Fibroblast of lung (primary cell): ENCODE results near the gene ANXA6. TPM values are rescaled to one million over a fixed set of nuclear protein-coding genes. Genes with fewer than 3 reads are reported as not detected.

Experiments
- DNase-seq, 2 donors: peaks; one replicate each; pipeline versions ENCODE4 v3.0.0 to v3.0.0-alpha.2; 2010; ENCODE audit warnings: low read depth in 2 of 2
- H2AFZ ChIP-seq: 2 replicates; pipeline ENCODE4 v1.5.1; 2012; ENCODE audit warnings: low read length, control low read depth, inconsistent platforms
- H3K27ac ChIP-seq: 2 replicates; pipeline ENCODE4 v1.5.1; 2011; ENCODE audit warnings: low read length, control low read depth; ENCODE audit not compliant: insufficient read depth
- H3K27me3 ChIP-seq: 2 replicates; pipeline ENCODE4 v1.5.1; 2011; ENCODE audit warnings: mild to moderate bottlenecking, low read length; ENCODE audit not compliant: control insufficient read depth, insufficient read depth
- H3K36me3 ChIP-seq: 2 replicates; pipeline ENCODE4 v1.5.1; 2011; ENCODE audit warnings: low read length; ENCODE audit not compliant: control insufficient read depth, insufficient read depth
- H3K4me1 ChIP-seq: 2 replicates; pipeline ENCODE4 v1.5.1; 2011; ENCODE audit warnings: low read length; ENCODE audit not compliant: control insufficient read depth, insufficient read depth; ENCODE audit errors: extremely low read depth
- H3K4me2 ChIP-seq: 2 replicates; pipeline ENCODE4 v1.5.1; 2011; ENCODE audit warnings: low read length, control low read depth; ENCODE audit not compliant: insufficient read depth; ENCODE audit errors: extremely low read depth
- H3K4me3 ChIP-seq, 4 experiments: fragments of 200-600 bp in 1 of 4; sonication (generic) in 1 of 4; replicated peaks in 1 of 4; 2 replicates each; pipeline ENCODE4 v1.5.1; 2011 to 2016; ENCODE audit warnings: low read length in 4 of 4, low read depth in 3 of 4, mild to moderate bottlenecking in 3 of 4, control low read depth in 2 of 4, inconsistent platforms in 1 of 4, mixed read lengths in 1 of 4; ENCODE audit not compliant: insufficient read depth in 1 of 4; ENCODE audit errors: control extremely low read depth in 1 of 4
- H3K79me2 ChIP-seq: 2 replicates; pipeline ENCODE4 v1.5.1; 2012; ENCODE audit warnings: mild to moderate bottlenecking, low read length, inconsistent platforms; ENCODE audit not compliant: control insufficient read depth, insufficient read depth
- H3K9ac ChIP-seq: 2 replicates; pipeline ENCODE4 v1.5.1; 2011; ENCODE audit warnings: mild to moderate bottlenecking, low read length, control low read depth; ENCODE audit not compliant: insufficient read depth
- H3K9me3 ChIP-seq: 2 replicates; pipeline ENCODE4 v1.5.1; 2012; ENCODE audit warnings: low read depth, low read length; ENCODE audit not compliant: control insufficient read depth, insufficient read depth
- H4K20me1 ChIP-seq: 2 replicates; pipeline ENCODE4 v1.5.1; 2011; ENCODE audit warnings: low read length; ENCODE audit not compliant: control insufficient read depth, insufficient read depth; ENCODE audit errors: extremely low read depth
- EZH2 ChIP-seq: IDR thresholded peaks from 2 replicates; pipeline ENCODE4 v1.5.1; 2012; ENCODE audit warnings: low read length, control low read depth, mild to moderate bottlenecking; ENCODE audit errors: missing control alignments
- polyA plus RNA-seq, 2 donors: library from polyadenylated mRNA; depleted of rRNA in 1 of 2; stranded (reverse) in 1 of 2; unstranded in 1 of 2; fragments of >200 nt; gene quantifications; 2 replicates each; pipeline ENCODE4 v1.2.1, GENCODE V29; 2011 to 2012; ENCODE audit warnings: missing spikeins in 1 of 2
- total RNA-seq: library from RNA; depleted of rRNA; stranded (reverse); fragments of >200 nt; gene quantifications from 2 replicates; pipeline ENCODE4 v1.2.1, GENCODE V29; 2014
- TF ChIP-seq, protein P1 (sequence below), 2 donors: IDR thresholded peaks in 1 of 2; conservative IDR thresholded peaks in 1 of 2; 1 replicate in 1 of 2; 2 replicates in 1 of 2; pipeline ENCODE4 v1.5.1; 2011 to 2012; ENCODE audit warnings: low read length in 2 of 2, control low read depth in 1 of 2, inconsistent platforms in 1 of 2, low read depth in 1 of 2, mild to moderate bottlenecking in 1 of 2

ANXA6 gene
- total and polyA plus RNA-seq, 2 donors (not counting 1 experiment from before 2014, with no cell fraction given) = 591 to 615 TPM

DNA sequence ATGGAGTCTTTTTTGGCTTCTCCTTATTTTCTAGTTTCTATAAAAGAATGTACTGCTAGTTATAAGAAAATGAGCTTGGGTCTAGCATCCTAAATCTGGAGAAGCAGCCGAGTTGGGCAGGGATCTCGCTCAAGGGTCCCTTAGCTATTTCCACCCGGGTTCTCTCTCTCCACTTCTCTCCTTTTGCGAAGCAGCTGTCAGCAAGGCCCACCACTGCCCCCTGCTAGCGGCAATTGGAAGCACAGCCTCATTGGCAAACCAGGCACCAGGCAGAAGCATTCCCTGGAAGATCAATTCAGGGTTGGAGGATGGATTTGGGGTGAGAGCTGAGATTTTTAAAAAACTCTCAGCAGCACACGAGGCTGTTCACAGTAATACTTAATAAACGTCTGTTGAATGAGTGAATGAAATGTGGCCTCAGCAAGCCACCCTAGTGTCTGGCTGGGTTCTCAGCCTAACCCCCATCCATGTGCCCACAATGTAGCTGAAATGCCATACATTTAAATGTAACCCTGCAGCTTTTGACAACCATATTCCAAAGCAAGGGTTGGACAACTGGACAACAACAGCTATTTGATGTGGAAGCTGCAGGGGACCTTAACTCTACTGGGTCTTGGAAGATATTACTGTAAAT lies 42.2 kb downstream of the ANXA6 start:
- H3K27ac ChIP-seq = no peak overlapping the region
- H3K4me1 ChIP-seq = peaks cover 2% of the 10 kb centered on the region
- no peaks in the 10 kb centered on the region for H4K20me1 ChIP-seq
- H3K9ac ChIP-seq = no peak overlapping the region
- no peak overlapping the region for H2AFZ ChIP-seq
- no peaks in the 10 kb centered on the region for H3K27me3 ChIP-seq
- H3K9me3 ChIP-seq = no peaks in the 10 kb centered on the region
- H3K4me3 ChIP-seq = no peak overlapping the region
- TF ChIP-seq, protein P1, sequence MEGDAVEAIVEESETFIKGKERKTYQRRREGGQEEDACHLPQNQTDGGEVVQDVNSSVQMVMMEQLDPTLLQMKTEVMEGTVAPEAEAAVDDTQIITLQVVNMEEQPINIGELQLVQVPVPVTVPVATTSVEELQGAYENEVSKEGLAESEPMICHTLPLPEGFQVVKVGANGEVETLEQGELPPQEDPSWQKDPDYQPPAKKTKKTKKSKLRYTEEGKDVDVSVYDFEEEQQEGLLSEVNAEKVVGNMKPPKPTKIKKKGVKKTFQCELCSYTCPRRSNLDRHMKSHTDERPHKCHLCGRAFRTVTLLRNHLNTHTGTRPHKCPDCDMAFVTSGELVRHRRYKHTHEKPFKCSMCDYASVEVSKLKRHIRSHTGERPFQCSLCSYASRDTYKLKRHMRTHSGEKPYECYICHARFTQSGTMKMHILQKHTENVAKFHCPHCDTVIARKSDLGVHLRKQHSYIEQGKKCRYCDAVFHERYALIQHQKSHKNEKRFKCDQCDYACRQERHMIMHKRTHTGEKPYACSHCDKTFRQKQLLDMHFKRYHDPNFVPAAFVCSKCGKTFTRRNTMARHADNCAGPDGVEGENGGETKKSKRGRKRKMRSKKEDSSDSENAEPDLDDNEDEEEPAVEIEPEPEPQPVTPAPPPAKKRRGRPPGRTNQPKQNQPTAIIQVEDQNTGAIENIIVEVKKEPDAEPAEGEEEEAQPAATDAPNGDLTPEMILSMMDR (conservative IDR thresholded peaks at IDR 0.05 in 1 of 2, IDR thresholded peaks at IDR 0.05 in 1 of 2; ENCODE audit: low read depth in 1 of 2, low read length in 2 of 2) = peak; percentile 99
- no peak for TF ChIP-seq EZH2
- DNase-seq = peak in 1 of 2 donors; percentile 66
- H3K36me3 ChIP-seq = peaks cover 22% of the 10 kb centered on the region
- H3K4me2 ChIP-seq = no peak overlapping the region
- no peaks in the 10 kb centered on the region for H3K79me2 ChIP-seq

GRCh38 chr5:151113651-151114050 lies 43.9 kb downstream of the ANXA6 start:
- Histone ChIP-seq H3K4me2 (no peak overlapping the region), H3K27ac (no peak overlapping the region), H3K4me3 (no peak overlapping the region), H3K79me2 (no peaks in the 10 kb centered on the region), H3K4me1 (peaks cover 1% of the 10 kb centered on the region), H4K20me1 (no peaks in the 10 kb centered on the region), H3K9ac (no peak overlapping the region), H3K9me3 (no peaks in the 10 kb centered on the region), H3K27me3 (no peaks in the 10 kb centered on the region), H3K36me3 (peaks cover 32% of the 10 kb centered on the region), H2AFZ (no peak overlapping the region)
- no peak for DNase-seq
- no peak for TF ChIP-seq EZH2
- TF ChIP-seq, protein P1 (conservative IDR thresholded peaks at IDR 0.05 in 1 of 2, IDR thresholded peaks at IDR 0.05 in 1 of 2; ENCODE audit: low read depth in 1 of 2, low read length in 2 of 2) = no peak

DNA sequence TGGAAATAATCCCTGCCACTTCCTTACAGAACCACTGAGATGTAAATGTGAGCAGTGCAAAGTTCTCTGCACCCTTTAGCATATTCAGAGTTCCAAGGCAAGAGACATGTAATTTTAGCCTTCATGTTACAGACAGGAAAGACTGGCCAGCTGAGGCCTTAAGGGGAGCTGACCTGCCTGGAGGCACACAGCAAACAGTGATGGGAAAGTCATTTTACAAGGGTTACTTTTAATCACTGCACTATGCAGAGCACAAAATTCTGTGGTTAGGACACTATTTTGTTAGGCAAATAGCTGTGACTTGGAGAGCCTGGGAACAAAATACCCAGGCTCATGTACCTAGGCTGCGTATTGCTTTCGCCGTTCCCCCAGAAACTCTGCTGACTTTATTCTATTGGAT lies 46.6 kb downstream of the ANXA6 start:
- peaks cover 35% of the 10 kb centered on the region for H3K36me3 ChIP-seq

More for the DNA sequence above, 46.6 kb downstream of the ANXA6 start:
- H3K27ac ChIP-seq = no peak overlapping the region
- no peaks in the 10 kb centered on the region for H4K20me1 ChIP-seq
- H2AFZ ChIP-seq = no peak overlapping the region
- peaks cover 8% of the 10 kb centered on the region for H3K4me1 ChIP-seq
- DNase-seq = no peak
- no peaks in the 10 kb centered on the region for H3K79me2 ChIP-seq
- no peak overlapping the region for H3K4me2 ChIP-seq
- H3K27me3 ChIP-seq = no peaks in the 10 kb centered on the region
- no peaks in the 10 kb centered on the region for H3K9me3 ChIP-seq
- no peak overlapping the region for H3K4me3 ChIP-seq
- TF ChIP-seq, protein P1 (conservative IDR thresholded peaks at IDR 0.05 in 1 of 2, IDR thresholded peaks at IDR 0.05 in 1 of 2; ENCODE audit: low read depth in 1 of 2, low read length in 2 of 2) = no peak
- TF ChIP-seq EZH2 = no peak
- H3K9ac ChIP-seq = no peak overlapping the region
